Panc1 (cell line): ENCODE results near the gene QSOX1. TPM values are rescaled to one million over a fixed set of nuclear protein-coding genes. Genes with fewer than 3 reads are reported as not detected.
A peak's percentile ranks its signal among the peaks of the same experiment; 100 is the strongest.

Source experiments
- ATAC-seq: fragments of 200-7000 bp; cut with Tn5 transposase; 2 replicates; pipeline ENCODE4 v1.9.1; 2020; ENCODE audit warnings: mild to moderate bottlenecking, moderate library complexity
- BruUV-seq: library from RNA; stranded (reverse); fragments of 400-500 nt; replicated peaks from 2 replicates; lab custom pipeline; 2021; lab: Mats Ljungman, UMichigan
- CTCF ChIA-PET: fragments of 300-600 bp; sonication (Branson Sonifier 250); formaldehyde crosslinking; loops from one replicate; lab custom pipeline; 2022; ENCODE audit warnings: antibody characterized with exemption; lab: Charles Lee
- POLR2A ChIA-PET: fragments of 300-600 bp; sonication (Branson Sonifier 250); formaldehyde crosslinking; loops from one replicate; lab custom pipeline; 2022; ENCODE audit warnings: antibody characterized with exemption; lab: Charles Lee
- DNase-seq: peaks from one replicate; pipeline ENCODE4 v3.0.0-alpha.2; 2010; ENCODE audit warnings: low read depth, low spot score
- H3K27ac ChIP-seq: 2 replicates; pipeline ENCODE4 v1.5.1; 2011; ENCODE audit warnings: mild to moderate bottlenecking, low read length, inconsistent platforms
- H3K27me3 ChIP-seq: fragments of 200-500 bp; sonication (Bioruptor generic); 2 replicates; pipeline ENCODE4 v1.6.0; 2014; ENCODE audit warnings: low read length, inconsistent platforms; ENCODE audit not compliant: control insufficient read depth, insufficient read depth
- H3K36me3 ChIP-seq: fragments of 200-500 bp; sonication (Bioruptor generic); 2 replicates; pipeline ENCODE4 v1.5.1; 2014; ENCODE audit warnings: inconsistent platforms, mild to moderate bottlenecking, low read length, moderate library complexity; ENCODE audit not compliant: control insufficient read depth, insufficient read depth
- H3K4me1 ChIP-seq: 2 replicates; pipeline ENCODE4 v1.5.1; 2011; ENCODE audit warnings: inconsistent platforms, mild to moderate bottlenecking, low read length, moderate library complexity; ENCODE audit not compliant: control insufficient read depth, insufficient read depth
- H3K4me3 ChIP-seq, 2 experiments: 2 replicates each; pipeline ENCODE4 v1.5.1; 2011 to 2012; ENCODE audit warnings: low read depth in 2 of 2, low read length in 2 of 2, mild to moderate bottlenecking in 2 of 2, inconsistent platforms in 1 of 2, moderate library complexity in 1 of 2
- H3K9me3 ChIP-seq: fragments of 200-500 bp; sonication (Bioruptor generic); 2 replicates; pipeline ENCODE4 v1.5.1; 2014; ENCODE audit warnings: low read depth, mild to moderate bottlenecking, inconsistent platforms, low read length, moderate library complexity; ENCODE audit not compliant: control insufficient read depth, insufficient read depth
- CTCF ChIP-seq: fragments of 450-650 bp; IDR thresholded peaks from 2 replicates; pipeline ENCODE4 v1.5.1; 2017; ENCODE audit warnings: mild to moderate bottlenecking
- POLR2AphosphoS5 ChIP-seq: IDR thresholded peaks from 2 replicates; pipeline ENCODE4 v1.6.1; 2012; ENCODE audit warnings: mild to moderate bottlenecking, low read depth, low read length, moderate library complexity
- REST ChIP-seq, 2 experiments: IDR thresholded peaks; 2 replicates each; pipeline ENCODE4 v1.6.1; 2011 to 2012; ENCODE audit warnings: low read depth in 2 of 2, control low read depth in 1 of 2, low read length in 1 of 2, mild to moderate bottlenecking in 1 of 2, moderate library complexity in 1 of 2; ENCODE audit not compliant: insufficient read depth in 1 of 2
- SIN3A ChIP-seq: IDR thresholded peaks from 2 replicates; pipeline ENCODE4 v1.6.1; 2012; ENCODE audit warnings: low read depth, mild to moderate bottlenecking, low read length, moderate library complexity, borderline replicate concordance; ENCODE audit not compliant: insufficient read depth
- TCF7L2 ChIP-seq: IDR thresholded peaks from 2 replicates; pipeline ENCODE4 v1.6.1; 2011; ENCODE audit warnings: mild to moderate bottlenecking, low read depth, low read length, inconsistent platforms
- in situ Hi-C: cut with HindIII; loops from 2 replicates; pipeline ENCODE4 v1.10.0; 2016; ENCODE audit warnings: low sequenced_read_pairs, low pct_unique_long_range_greater_than_20kb
- intact Hi-C: fragments of 100-400 bp; cut with micrococcal nuclease; formaldehyde crosslinking; loops from one replicate; pipeline ENCODE4 v1.10.0; 2022; ENCODE audit not compliant: unreplicated experiment
- total RNA-seq: library from RNA; stranded (reverse); gene quantifications from one replicate; pipeline ENCODE4 v1.2.1, GENCODE V29; 2021; ENCODE audit not compliant: unreplicated experiment

QSOX1 gene
- total RNA-seq, 1 experiment from 2014 or later: 152 TPM

DNA sequence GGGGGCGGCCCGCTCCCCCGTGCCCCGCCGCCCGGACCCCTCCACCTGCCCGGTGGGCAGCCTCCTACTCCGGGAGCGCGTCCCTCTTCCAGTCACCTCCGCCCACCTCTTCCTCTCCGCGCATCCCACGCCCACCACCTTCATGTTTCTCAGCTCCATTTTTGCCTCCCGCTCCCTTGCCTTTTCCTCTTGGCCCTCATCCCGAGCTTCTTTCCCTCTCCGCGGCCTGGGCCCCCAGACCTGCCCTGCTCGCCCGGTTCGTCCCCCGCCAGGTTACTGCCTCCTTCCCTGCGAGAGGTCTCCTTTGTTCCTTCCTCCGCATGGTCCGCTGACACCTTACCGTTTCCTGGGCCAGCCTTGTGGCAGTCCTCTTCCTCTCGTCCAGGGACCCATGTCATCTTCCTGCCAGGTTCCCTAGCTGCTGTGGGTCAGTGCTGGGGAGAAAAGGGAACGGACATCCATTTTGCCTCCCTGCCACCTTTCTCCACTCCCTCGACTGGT is 563 bp downstream of the QSOX1 start:
- CTCF ChIA-PET: interaction anchor here (0.9 kb wide), 1 partner anchor 13 kb away, joined by 4 read pairs; no protein-coding TSS in a partner anchor
- peaks cover 36% of the 10 kb centered on the region for H3K4me1 ChIP-seq

DNA sequence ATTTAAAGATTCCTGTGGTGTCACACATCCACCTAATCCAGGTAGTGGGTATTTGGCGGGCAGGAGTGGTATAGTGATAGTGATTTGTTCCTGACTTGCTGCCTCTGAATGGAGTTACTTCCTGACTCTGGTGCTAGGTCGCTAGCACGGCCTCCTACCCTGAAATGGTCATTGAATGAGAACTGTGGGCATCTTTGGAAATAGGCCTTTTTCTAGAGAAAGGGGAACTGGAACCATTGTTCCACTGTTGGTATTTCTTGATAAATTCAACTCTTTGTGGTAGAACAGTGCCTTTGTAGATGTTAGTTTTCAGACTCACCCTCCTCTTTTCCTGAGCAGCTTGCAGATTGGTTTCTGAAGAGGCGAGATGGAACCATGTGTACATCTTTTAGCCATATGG is 1.5 kb downstream of the QSOX1 start:
- no TSS peak for BruUV-seq
- ATAC-seq (no peak), DNase-seq (no peak)
- POLR2A ChIA-PET: no interaction called here
- in situ Hi-C loops (no loop called here), intact Hi-C loops (no loop called here)
- H3K36me3 ChIP-seq: peaks cover 2% of the 10 kb centered on the region; the same call in 1 of the 2 replicates
- CTCF ChIA-PET: no interaction called here
- peak overlapping the region; percentile 23 to 85 for H3K4me3 ChIP-seq
- H3K4me1 ChIP-seq: peaks cover 35% of the 10 kb centered on the region
- peak overlapping the region; percentile 79; the same call in 1 of the 2 replicates for H3K27ac ChIP-seq
- TF ChIP-seq POLR2AphosphoS5 (no peak), CTCF (no peak), REST (IDR thresholded peaks at IDR 0.05; ENCODE audit: insufficient read depth in 1 of 2, low read depth in 2 of 2, low read length in 1 of 2) (no peak), SIN3A (no peak), TCF7L2 (no peak)
- no peaks in the 10 kb centered on the region for H3K9me3 ChIP-seq
- H3K27me3 ChIP-seq: no peaks in the 10 kb centered on the region

More for the DNA sequence above, 563 bp downstream of the QSOX1 start:
- in situ Hi-C loops (no loop called here), intact Hi-C loops (no loop called here)
- peak overlapping the region; percentile 85 for H3K4me3 ChIP-seq
- ATAC-seq (peak; percentile 21), DNase-seq (no peak)
- no TSS peak for BruUV-seq
- H3K27ac ChIP-seq: peak overlapping the region; percentile 79
- TF ChIP-seq SIN3A (no peak), TCF7L2 (no peak), CTCF (no peak), REST (IDR thresholded peaks at IDR 0.05; ENCODE audit: insufficient read depth in 1 of 2, low read depth in 2 of 2, low read length in 1 of 2) (no peak), POLR2AphosphoS5 (no peak)
- H3K27me3 ChIP-seq: no peaks in the 10 kb centered on the region
- H3K36me3 ChIP-seq: peaks cover 2% of the 10 kb centered on the region; the same call in 1 of the 2 replicates
- POLR2A ChIA-PET: no interaction called here
- H3K9me3 ChIP-seq: no peaks in the 10 kb centered on the region
